ENCODE data around the gene MBD3.

The MBD3 gene

GRCh38 chr19:1567116-1567847 is 25.4 kb downstream of the MBD3 start:
- H3K36me3 ChIP-seq (replicated peaks), result peaks cover 2% of the 10 kb centered on the region
- in situ Hi-C loops (cut with MboI; ENCODE audit: low sequenced_read_pairs), result no loop called here
- peak overlapping the region; percentile 70 for H3K4me3 ChIP-seq
- no peaks in the 10 kb centered on the region for H3K9me3 ChIP-seq
- DNase-seq (ENCODE audit: low spot score in 2 of 2), result peak in 1 of 2 experiments; percentile 61
- H3K27me3 ChIP-seq (ENCODE audit: low read depth), result no peaks in the 10 kb centered on the region
- no peaks in the 10 kb centered on the region for H3K4me1 ChIP-seq

GRCh38 chr19:1566392-1567115 is 26.1 kb downstream of the MBD3 start:
- H3K4me1 ChIP-seq, result no peaks in the 10 kb centered on the region
- peak overlapping the region; percentile 70 for H3K4me3 ChIP-seq
- H3K27me3 ChIP-seq (ENCODE audit: low read depth), result no peaks in the 10 kb centered on the region
- peak; percentile 72 to 82 for DNase-seq (ENCODE audit: low spot score in 2 of 2)
- H3K36me3 ChIP-seq (replicated peaks), result peaks cover 2% of the 10 kb centered on the region
- in situ Hi-C loops (cut with MboI; ENCODE audit: low sequenced_read_pairs), result no loop called here
- H3K9me3 ChIP-seq, result no peaks in the 10 kb centered on the region

- Histone ChIP-seq H3K4me1 (no peaks in the 10 kb centered on the region), H3K9me3 (no peaks in the 10 kb centered on the region), H3K4me3 (no peak overlapping the region), H3K27me3 (ENCODE audit: low read depth) (no peaks in the 10 kb centered on the region), H3K36me3 (replicated peaks) (peaks cover 2% of the 10 kb centered on the region)
- no peak for DNase-seq (ENCODE audit: low spot score in 2 of 2)
- in situ Hi-C loops (cut with MboI; ENCODE audit: low sequenced_read_pairs), result no loop called here
These were observed 29.4 kb downstream of the MBD3 start for GRCh38 chr19:1563251-1563650.

GRCh38 chr19:1561236-1561842 is 31.3 kb downstream of the MBD3 start:
- in situ Hi-C loops (cut with MboI; ENCODE audit: low sequenced_read_pairs), result no loop called here
- H3K4me3 ChIP-seq, result no peak overlapping the region
- no peaks in the 10 kb centered on the region for H3K9me3 ChIP-seq
- no peaks in the 10 kb centered on the region for H3K27me3 ChIP-seq (ENCODE audit: low read depth)
- H3K4me1 ChIP-seq, result no peaks in the 10 kb centered on the region
- H3K36me3 ChIP-seq (replicated peaks), result peaks cover 8% of the 10 kb centered on the region
- DNase-seq (ENCODE audit: low spot score in 2 of 2), result no peak

- H3K4me3 ChIP-seq, result no peak overlapping the region
- peaks cover 8% of the 10 kb centered on the region for H3K36me3 ChIP-seq (replicated peaks)
- H3K27me3 ChIP-seq (ENCODE audit: low read depth), result no peaks in the 10 kb centered on the region
- no peaks in the 10 kb centered on the region for H3K4me1 ChIP-seq
- H3K9me3 ChIP-seq, result no peaks in the 10 kb centered on the region
- DNase-seq (ENCODE audit: low spot score in 2 of 2), result no peak
- in situ Hi-C loops (cut with MboI; ENCODE audit: low sequenced_read_pairs), result no loop called here
These were observed 32.3 kb downstream of the MBD3 start for GRCh38 chr19:1560286-1560882.

- no peaks in the 10 kb centered on the region for H3K27me3 ChIP-seq (ENCODE audit: low read depth)
- no peak overlapping the region for H3K4me3 ChIP-seq
- H3K36me3 ChIP-seq (replicated peaks), result peaks cover 6% of the 10 kb centered on the region
- H3K4me1 ChIP-seq, result no peaks in the 10 kb centered on the region
- in situ Hi-C loops (cut with MboI; ENCODE audit: low sequenced_read_pairs), result no loop called here
- H3K9me3 ChIP-seq, result no peaks in the 10 kb centered on the region
- DNase-seq (ENCODE audit: low spot score in 2 of 2), result no peak
These were observed 34.1 kb downstream of the MBD3 start for GRCh38 chr19:1558552-1558951.

GRCh38 chr19:1556390-1557070 is 36.1 kb downstream of the MBD3 start:
- Histone ChIP-seq H3K9me3 (no peaks in the 10 kb centered on the region), H3K36me3 (replicated peaks) (peaks cover 6% of the 10 kb centered on the region; the same call in 1 of the 2 replicates), H3K4me3 (no peak overlapping the region), H3K4me1 (no peaks in the 10 kb centered on the region), H3K27me3 (ENCODE audit: low read depth) (no peaks in the 10 kb centered on the region)
- DNase-seq (ENCODE audit: low spot score in 2 of 2), result no peak
- in situ Hi-C loops (cut with MboI; ENCODE audit: low sequenced_read_pairs), result no loop called here

- in situ Hi-C loops (cut with MboI; ENCODE audit: low sequenced_read_pairs), result no loop called here
- DNase-seq (ENCODE audit: low spot score in 2 of 2), result no peak
- no peaks in the 10 kb centered on the region for H3K27me3 ChIP-seq (ENCODE audit: low read depth)
- H3K36me3 ChIP-seq (replicated peaks), result peaks cover 6% of the 10 kb centered on the region; the same call in 1 of the 2 replicates
- no peaks in the 10 kb centered on the region for H3K4me1 ChIP-seq
- no peak overlapping the region for H3K4me3 ChIP-seq
- H3K9me3 ChIP-seq, result no peaks in the 10 kb centered on the region
These were observed 36.9 kb downstream of the MBD3 start for GRCh38 chr19:1555487-1556389.

- peaks cover 6% of the 10 kb centered on the region; the same call in 1 of the 2 replicates for H3K36me3 ChIP-seq (replicated peaks)
- in situ Hi-C loops (cut with MboI; ENCODE audit: low sequenced_read_pairs), result no loop called here
These were observed 37.7 kb downstream of the MBD3 start for GRCh38 chr19:1554968-1555367.

GRCh38 chr19:1553415-1553814 is 39.2 kb downstream of the MBD3 start:
- no peaks in the 10 kb centered on the region for H3K9me3 ChIP-seq
- peaks cover 6% of the 10 kb centered on the region; the same call in 1 of the 2 replicates for H3K36me3 ChIP-seq (replicated peaks)
- no peaks in the 10 kb centered on the region for H3K4me1 ChIP-seq
- H3K27me3 ChIP-seq (ENCODE audit: low read depth), result no peaks in the 10 kb centered on the region
- no peak overlapping the region for H3K4me3 ChIP-seq
- in situ Hi-C loops (cut with MboI; ENCODE audit: low sequenced_read_pairs), result no loop called here
- no peak for DNase-seq (ENCODE audit: low spot score in 2 of 2)

More at GRCh38 chr19:1554968-1555367, 37.7 kb downstream of the MBD3 start:
- Histone ChIP-seq H3K4me1 (no peaks in the 10 kb centered on the region), H3K4me3 (no peak overlapping the region), H3K9me3 (no peaks in the 10 kb centered on the region), H3K27me3 (ENCODE audit: low read depth) (no peaks in the 10 kb centered on the region)
- DNase-seq (ENCODE audit: low spot score in 2 of 2), result no peak

GRCh38 chr19:1551068-1552040 is 41.3 kb downstream of the MBD3 start:
- Histone ChIP-seq H3K4me1 (no peaks in the 10 kb centered on the region; the same call in 1 of the 2 replicates), H3K36me3 (replicated peaks) (peaks cover under 1% of the 10 kb centered on the region; the same call in 1 of the 2 replicates), H3K9me3 (no peaks in the 10 kb centered on the region), H3K4me3 (no peak overlapping the region), H3K27me3 (ENCODE audit: low read depth) (no peaks in the 10 kb centered on the region)
- in situ Hi-C loops (cut with MboI; ENCODE audit: low sequenced_read_pairs), result no loop called here
- no peak for DNase-seq (ENCODE audit: low spot score in 2 of 2)

All from HAP-1 (cell line).